Left lung (tissue), 10 donors: ENCODE data around the gene LYVE1. TPM values are rescaled to one million over a fixed set of nuclear protein-coding genes. Genes with fewer than 3 reads are reported as not detected.

ENCODE experiments used
- ATAC-seq: fragments of 200-7000 bp; cut with Tn5 transposase; one replicate; pipeline ENCODE4 v1.9.1; 2020; ENCODE audit warnings: moderate library complexity
- DNase-seq, 4 donors: peaks; one replicate each; pipeline ENCODE4 v3.0.0-alpha.2; 2013 to 2020
- H3K27ac ChIP-seq, 2 donors: fragments of 200-600 bp; sonication (generic) in 1 of 2; one replicate each; pipeline versions ENCODE4 v1.5.0 to v1.8.0; 2020 to 2021
- H3K27me3 ChIP-seq, 2 donors: fragments of 200-600 bp; sonication (generic) in 1 of 2; one replicate each; pipeline versions ENCODE4 v1.5.0 to v1.8.0; 2020 to 2021
- H3K36me3 ChIP-seq, 2 donors: fragments of 200-600 bp; sonication (generic) in 1 of 2; one replicate each; pipeline versions ENCODE4 v1.5.0 to v1.8.0; 2020 to 2021
- H3K4me1 ChIP-seq, 2 donors: fragments of 200-600 bp; one replicate each; pipeline ENCODE4 v1.8.0; 2021
- H3K4me3 ChIP-seq, 2 donors: fragments of 200-600 bp; sonication (generic) in 1 of 2; one replicate each; pipeline versions ENCODE4 v1.5.0 to v1.8.0; 2020 to 2021; ENCODE audit warnings: mild to moderate bottlenecking in 1 of 2
- H3K9me3 ChIP-seq, 2 donors: fragments of 200-600 bp; sonication (generic) in 1 of 2; one replicate each; pipeline versions ENCODE4 v1.5.0 to v1.8.0; 2020 to 2021
- intact Hi-C, 2 donors: fragments of 100-400 bp; cut with DNase I; formaldehyde crosslinking; loops; one replicate each; pipeline versions ENCODE4 v1.11.2 to v1.14.2; 2022
- polyA plus RNA-seq, 6 donors: library from polyadenylated mRNA; unstranded; fragments of 120-200 nt; gene quantifications; one replicate each; pipeline ENCODE4 v1.2.1, GENCODE V29; 2013; ENCODE audit not compliant: insufficient read length in 6 of 6
- total RNA-seq, 2 donors: library from RNA; stranded (reverse); fragmentation: NEBNext Ultra II Directional; extraction: Animal tissue kit (Norgen Biotek cat#: 25700); gene quantifications; one replicate each; pipeline ENCODE4 v1.2.1, GENCODE V29; 2021
- TF ChIP-seq, protein P1 (sequence below), 2 donors: fragments of 200-600 bp; sonication (generic) in 1 of 2; IDR thresholded peaks; one replicate each; pipeline versions ENCODE4 v1.5.0 to v1.8.0; 2021; ENCODE audit warnings: antibody characterized with exemption in 2 of 2
- donor health status: DM: no; HTN: yes; CAD: no.
- donor health status: DM: no; HTN: no; CAD: no.

Gene LYVE1
- total and polyA plus RNA-seq, 8 donors: 40.5 to 219 (median 166) TPM

DNA sequence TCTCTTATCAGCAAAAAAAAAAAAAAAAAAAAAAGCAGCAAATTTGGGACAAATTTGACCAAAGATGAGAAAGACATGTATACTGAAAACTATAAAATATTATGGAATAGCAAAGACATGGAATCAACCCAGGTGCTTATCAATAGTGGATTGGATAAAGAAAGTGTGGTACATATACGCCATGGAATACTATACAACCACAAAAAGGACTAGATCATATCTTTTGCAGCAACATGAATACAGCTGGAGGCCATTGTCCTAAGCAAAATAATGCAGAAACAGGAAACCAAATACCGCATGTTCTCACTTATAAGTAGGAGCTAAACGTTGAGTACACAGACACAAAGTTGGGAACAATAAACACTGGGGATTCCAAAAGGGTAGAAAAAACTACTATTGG is 25.7 kb downstream of the LYVE1 start:
- no peaks in the 10 kb centered on the region for H3K9me3 ChIP-seq
- no peak overlapping the region for H3K4me3 ChIP-seq
- TF ChIP-seq, protein P1, sequence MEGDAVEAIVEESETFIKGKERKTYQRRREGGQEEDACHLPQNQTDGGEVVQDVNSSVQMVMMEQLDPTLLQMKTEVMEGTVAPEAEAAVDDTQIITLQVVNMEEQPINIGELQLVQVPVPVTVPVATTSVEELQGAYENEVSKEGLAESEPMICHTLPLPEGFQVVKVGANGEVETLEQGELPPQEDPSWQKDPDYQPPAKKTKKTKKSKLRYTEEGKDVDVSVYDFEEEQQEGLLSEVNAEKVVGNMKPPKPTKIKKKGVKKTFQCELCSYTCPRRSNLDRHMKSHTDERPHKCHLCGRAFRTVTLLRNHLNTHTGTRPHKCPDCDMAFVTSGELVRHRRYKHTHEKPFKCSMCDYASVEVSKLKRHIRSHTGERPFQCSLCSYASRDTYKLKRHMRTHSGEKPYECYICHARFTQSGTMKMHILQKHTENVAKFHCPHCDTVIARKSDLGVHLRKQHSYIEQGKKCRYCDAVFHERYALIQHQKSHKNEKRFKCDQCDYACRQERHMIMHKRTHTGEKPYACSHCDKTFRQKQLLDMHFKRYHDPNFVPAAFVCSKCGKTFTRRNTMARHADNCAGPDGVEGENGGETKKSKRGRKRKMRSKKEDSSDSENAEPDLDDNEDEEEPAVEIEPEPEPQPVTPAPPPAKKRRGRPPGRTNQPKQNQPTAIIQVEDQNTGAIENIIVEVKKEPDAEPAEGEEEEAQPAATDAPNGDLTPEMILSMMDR (IDR thresholded peaks at IDR 0.05): no peak
- H3K36me3 ChIP-seq: no peaks in the 10 kb centered on the region
- no peak overlapping the region for H3K27ac ChIP-seq
- ATAC-seq (no peak), DNase-seq (no peak)
- no peaks in the 10 kb centered on the region for H3K27me3 ChIP-seq
- H3K4me1 ChIP-seq: peaks cover 0 to 35% of the 10 kb centered on the region in 2 donors
- intact Hi-C loops: no loop called here

DNA sequence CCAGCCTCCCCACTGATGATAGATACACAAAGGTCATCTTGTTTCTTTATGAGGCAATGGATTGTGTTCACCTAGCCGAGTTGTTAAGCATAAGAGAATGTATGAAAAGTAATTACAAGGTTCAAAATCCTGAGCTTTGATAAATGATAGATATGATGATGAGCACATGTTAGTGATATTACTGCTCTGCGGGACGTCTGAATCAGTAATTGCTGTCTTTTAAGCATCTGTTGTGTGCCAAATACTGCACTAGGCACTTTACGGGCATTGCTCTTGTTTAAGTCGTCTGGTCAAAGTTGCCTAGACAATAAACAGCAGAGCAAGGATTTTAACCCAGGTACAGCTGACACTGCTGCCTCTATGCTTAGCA is 26.9 kb downstream of the LYVE1 start:
- Histone ChIP-seq H3K9me3 (no peaks in the 10 kb centered on the region), H3K27me3 (no peaks in the 10 kb centered on the region), H3K27ac (peak overlapping the region; percentile 85 to 98), H3K4me1 (peaks cover 0 to 40% of the 10 kb centered on the region in 2 donors), H3K36me3 (no peaks in the 10 kb centered on the region), H3K4me3 (peak overlapping the region; percentile 75 to 90)
- TF ChIP-seq, protein P1 (IDR thresholded peaks at IDR 0.05): no peak
- no peak for DNase-seq
- intact Hi-C loops: no loop called here
- ATAC-seq: no peak

DNA sequence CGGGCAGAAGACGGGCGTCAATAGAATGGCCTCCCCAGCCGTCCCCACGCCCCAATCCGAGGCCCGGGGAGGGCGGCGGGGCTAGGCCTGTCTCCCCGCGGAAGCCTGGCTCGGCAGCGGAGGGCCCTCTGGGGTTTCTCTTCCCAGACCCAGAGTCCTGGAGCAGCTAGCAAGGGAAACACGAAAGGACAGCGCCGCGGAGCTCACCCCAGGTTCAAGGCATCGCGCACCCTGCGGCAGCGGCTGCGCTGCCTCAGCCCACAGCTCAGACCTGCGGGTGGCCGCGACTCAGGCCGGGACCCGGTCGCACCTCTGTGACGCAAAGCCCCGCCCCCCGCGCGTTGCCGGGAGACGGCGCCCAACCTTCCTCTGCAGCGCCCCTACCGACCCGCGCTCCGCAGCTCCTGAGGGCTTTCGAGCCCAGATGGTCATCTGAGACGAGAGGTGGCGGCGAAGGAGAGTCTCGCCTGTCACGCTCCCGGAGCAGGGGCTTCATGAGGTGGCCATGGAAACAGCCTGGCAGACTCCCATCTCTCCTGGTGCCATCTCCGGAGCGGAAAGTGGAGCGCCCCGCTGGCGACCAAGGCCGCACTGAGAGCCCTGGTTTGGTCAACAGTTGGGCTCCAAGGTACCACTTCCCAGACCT is 27.4 kb downstream of the LYVE1 start, which contains the start of gene RNF141:
TSS of gene RNF141 (minus strand) at position 273 of the 646 bp plus-strand sequence. CDS start 7,029 bp downstream, outside the sequence.
- TF ChIP-seq, protein P1 (IDR thresholded peaks at IDR 0.05): peak; percentile 68 to 87
- H3K27ac ChIP-seq: peak within 1 kb of the TSS; percentile 85 to 98
- ATAC-seq: peak; percentile 99

DNA sequence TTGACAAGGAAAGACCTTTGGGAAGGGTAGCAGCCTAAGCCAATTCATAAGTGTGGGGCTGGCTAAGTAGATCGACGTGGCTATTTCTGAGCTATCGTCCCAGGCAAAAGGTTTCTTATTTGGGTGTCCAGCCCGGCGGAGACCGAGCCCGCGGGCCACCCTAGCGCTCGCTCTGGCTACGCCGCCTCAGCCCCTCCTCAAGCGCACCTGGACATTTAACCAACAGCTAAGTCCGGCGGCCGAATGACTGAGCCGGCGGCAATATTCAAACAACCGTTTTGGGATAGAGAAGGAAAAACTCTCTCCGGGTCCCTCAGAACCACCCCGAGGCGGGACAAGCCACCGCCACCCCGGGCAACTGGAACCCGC is 27.9 kb downstream of the LYVE1 start:
- Histone ChIP-seq H3K36me3 (no peaks in the 10 kb centered on the region), H3K9me3 (no peaks in the 10 kb centered on the region), H3K4me1 (peaks cover 0 to 45% of the 10 kb centered on the region in 2 donors), H3K4me3 (peak overlapping the region; percentile 75 to 90), H3K27me3 (no peaks in the 10 kb centered on the region), H3K27ac (peak overlapping the region; percentile 85 to 98)
- TF ChIP-seq, protein P1 (IDR thresholded peaks at IDR 0.05): no peak
- peak; percentile 80 for ATAC-seq
- intact Hi-C loops: no loop called here
- peak in 2 of 4 donors; percentile 47 to 60 for DNase-seq

More for the DNA sequence above, 27.4 kb downstream of the LYVE1 start, which contains the start of gene RNF141:
- peak within 1 kb of the TSS; percentile 75 to 90 for H3K4me3 ChIP-seq
- peaks cover 0 to 40% of the 10 kb centered on the region in 2 donors for H3K4me1 ChIP-seq
- no peaks in the 10 kb centered on the region for H3K27me3 ChIP-seq
- intact Hi-C loops: no loop called here
- DNase-seq: peak; percentile 95 to 99 (median 96)
- H3K9me3 ChIP-seq: no peaks in the 10 kb centered on the region
- H3K36me3 ChIP-seq: no peaks in the 10 kb centered on the region

DNA sequence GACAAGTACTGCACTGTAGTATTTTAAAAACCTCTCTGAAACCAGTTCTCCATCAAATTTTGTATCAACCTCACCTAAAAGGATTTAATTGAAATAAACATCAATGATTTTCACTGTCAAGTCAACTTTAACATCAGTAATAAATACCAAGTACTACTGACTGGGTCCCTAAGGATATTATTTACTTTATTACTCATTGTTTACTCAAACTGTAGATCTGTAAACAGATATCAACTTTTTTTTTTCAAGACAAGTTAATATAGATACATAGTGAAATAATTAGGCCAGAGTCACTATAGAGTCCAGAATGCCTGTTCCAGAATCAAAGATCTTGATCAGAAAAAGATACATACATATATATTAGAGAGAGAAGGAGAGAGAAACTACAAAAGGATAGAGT is 29.1 kb downstream of the LYVE1 start:
- no peaks in the 10 kb centered on the region for H3K9me3 ChIP-seq
- TF ChIP-seq, protein P1 (IDR thresholded peaks at IDR 0.05): no peak
- intact Hi-C loops: no loop called here
- no peak for ATAC-seq
- DNase-seq: no peak
- peaks cover 0 to 48% of the 10 kb centered on the region in 2 donors for H3K4me1 ChIP-seq
- H3K27me3 ChIP-seq: no peaks in the 10 kb centered on the region
- no peaks in the 10 kb centered on the region for H3K36me3 ChIP-seq
- peak overlapping the region in 1 of 2 donors; percentile 90 for H3K4me3 ChIP-seq
- no peak overlapping the region for H3K27ac ChIP-seq
